Renal cortex interstitium (tissue), 11 donors: ENCODE measurements around the gene MYO10. TPM values are rescaled to one million over a fixed set of nuclear protein-coding genes. Genes with fewer than 3 reads are reported as not detected.

Experiments used
- DNase-seq, 11 donors: peaks; one replicate each; pipeline ENCODE4 v3.0.0-alpha.2; 2013; ENCODE audit warnings: low read depth in 9 of 11, low spot score in 4 of 11; ENCODE audit errors: extremely low read depth in 1 of 11
- polyA plus RNA-seq, 3 donors: library from polyadenylated mRNA; unstranded; fragments of 120-200 nt; gene quantifications; one replicate each; pipeline ENCODE4 v1.2.1, GENCODE V29; 2013; ENCODE audit not compliant: insufficient read length in 3 of 3

Gene MYO10
- polyA plus RNA-seq, 3 donors = 42.1 to 61.3 (median 45.7) TPM

DNA sequence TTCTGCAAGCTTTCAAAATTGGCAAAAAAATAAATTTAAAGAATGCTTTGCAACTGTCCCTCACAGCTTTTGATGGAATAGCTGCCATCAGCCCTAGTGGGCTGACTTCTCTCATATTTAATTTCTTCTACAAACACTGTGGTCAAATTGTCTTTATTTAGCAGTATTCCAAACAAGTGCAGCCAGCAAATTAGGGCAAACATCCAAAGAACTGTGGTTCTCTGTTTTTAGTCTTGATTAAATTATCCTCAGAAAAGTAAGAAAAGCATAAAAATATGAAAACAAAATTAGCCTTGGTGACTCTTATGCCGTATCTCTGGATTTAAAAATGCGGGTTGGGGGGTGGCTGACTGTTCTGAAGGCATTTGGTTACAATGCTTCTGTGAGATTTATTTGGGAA lies 223.5 kb downstream of the MYO10 start:
- no peak for DNase-seq

DNA sequence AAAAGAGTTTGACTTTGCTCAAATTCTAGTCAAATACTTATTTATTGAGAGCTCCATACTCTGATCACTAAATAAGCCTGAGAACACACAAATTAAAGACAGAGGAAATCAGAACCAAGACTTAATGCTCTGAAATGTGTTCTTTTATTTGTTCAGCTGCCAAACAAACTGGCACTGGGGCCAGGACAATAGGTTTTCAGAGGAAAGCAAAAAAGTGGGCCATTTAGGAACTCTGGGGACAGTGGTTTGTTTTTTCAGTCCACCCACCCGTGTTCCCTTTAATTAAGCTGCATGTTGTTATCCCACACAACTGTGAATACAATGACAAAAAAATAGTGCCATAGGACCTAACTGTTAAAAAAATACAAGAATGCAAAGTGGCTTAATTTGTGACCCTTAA lies 223.9 kb downstream of the MYO10 start:
- DNase-seq = no peak

DNA sequence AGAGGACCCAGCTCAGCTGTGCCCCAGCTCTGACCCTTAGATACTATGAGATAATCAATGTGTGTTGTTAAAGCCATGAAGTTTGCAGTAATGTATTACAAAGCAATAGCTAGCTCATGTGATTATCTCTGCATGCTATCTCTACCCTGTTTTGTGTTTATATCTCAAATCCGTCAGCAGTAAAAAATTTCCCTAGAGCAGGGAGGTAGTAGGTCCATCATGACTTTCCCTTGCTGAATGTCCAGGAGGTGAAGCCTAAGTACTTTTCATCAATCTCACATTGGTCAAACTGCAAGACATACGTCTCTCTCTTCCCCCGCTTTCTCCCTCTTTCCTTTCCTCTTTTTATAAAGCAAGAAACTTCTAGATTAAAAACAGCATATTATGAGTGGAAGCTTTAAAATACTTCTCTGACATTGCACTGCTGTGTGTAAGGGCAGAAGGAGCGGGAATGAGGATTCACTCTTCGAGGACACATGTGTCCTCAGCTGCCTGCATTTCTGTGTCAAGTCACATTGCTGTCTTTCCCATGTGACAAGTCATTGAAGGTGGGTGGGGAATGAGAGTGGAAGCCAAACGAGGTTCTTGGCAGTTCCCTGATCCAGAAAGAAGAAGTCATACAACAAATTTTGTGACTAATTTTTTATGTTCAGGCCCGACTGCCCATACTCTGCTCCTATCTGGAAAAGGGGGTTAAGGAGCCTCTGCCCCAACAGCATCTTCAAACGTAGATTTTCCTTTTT lies 226.2 kb downstream of the MYO10 start:
- no peak for DNase-seq

DNA sequence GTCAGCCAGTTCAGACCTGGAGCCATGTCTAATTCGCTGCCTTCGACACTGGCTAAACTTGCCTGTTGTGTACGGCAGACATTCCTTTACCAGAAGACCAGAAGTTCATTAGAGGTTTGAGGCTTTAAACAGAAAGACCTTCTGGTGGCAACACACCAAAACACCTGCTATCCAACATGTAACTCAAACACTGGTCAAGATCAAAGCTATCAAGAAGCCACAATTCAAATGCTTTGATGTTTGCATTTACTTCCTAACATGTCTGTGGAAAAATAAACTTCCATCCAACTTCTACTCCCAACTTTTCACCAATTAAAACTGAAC lies 228.3 kb downstream of the MYO10 start:
- DNase-seq = no peak

DNA sequence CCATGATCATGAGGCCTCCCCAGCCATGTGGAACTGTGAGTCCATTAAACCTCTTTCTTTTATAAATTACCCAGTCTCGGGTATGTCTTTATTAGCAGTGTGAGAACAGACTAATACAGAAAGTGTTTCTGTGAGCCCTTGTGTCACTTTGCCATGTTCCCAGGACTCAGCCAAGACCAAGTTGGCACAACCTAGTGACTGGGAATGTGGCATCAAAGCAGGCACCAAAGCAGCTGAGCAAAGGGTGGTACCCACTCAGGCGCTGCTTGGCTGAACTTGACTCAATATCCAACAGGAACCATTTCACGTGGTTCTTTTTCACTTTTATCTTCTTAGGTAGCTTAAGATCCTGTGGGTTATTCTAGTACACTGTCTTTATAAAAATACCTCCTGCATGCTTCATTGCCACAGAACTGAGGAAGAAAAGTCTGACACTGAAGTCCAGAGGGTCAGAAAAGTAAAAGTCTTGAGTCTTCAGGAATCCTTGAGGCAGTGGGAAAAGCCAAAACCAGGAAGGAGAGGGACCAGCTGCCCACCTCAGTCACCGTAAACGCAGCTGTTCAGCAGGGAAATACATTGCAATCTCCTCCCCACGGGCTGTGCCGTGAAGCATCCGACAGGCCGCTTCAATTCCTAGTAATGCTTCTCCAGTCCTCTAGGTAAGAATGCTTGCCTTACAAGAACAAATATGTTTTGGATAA lies 228.8 kb downstream of the MYO10 start:
- no peak for DNase-seq

DNA sequence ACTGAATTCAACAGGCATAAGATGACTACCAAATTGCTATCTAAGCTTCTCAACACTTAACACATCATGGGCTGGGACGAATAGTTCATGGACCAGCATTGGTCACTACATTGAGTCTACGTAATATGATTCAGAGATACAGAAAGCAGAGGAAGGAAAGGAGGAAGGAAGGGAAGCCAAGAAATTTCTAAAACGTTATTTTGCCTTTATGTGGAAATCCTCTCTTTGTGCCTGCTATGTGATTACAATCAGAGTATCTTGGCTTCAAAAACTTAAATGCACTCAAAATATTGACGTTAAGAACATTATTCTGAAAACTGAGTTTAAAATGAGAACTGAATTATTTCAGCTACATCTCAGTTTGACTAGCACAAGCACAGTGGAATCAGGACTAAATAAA lies 231.1 kb downstream of the MYO10 start:
- DNase-seq = no peak

DNA sequence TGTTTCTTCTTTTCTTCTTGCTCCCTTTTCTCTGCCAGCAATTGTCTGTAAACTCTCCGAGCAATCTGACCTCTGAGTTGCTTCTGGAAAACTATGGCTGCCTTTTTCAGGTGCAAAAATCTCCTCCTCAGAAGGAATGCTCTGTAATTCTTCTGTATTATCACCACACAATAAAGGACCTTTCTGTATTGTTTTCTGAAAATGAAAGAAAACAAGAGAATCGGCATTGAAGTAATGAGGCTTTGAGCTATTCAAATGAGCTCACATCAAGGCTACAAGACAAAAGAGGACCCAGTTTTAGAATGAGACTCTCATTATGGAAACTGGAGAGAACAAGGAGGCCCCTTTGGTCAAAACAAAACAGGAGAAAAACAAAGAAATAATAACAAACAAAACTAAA lies 233.1 kb downstream of the MYO10 start:
- DNase-seq = no peak

DNA sequence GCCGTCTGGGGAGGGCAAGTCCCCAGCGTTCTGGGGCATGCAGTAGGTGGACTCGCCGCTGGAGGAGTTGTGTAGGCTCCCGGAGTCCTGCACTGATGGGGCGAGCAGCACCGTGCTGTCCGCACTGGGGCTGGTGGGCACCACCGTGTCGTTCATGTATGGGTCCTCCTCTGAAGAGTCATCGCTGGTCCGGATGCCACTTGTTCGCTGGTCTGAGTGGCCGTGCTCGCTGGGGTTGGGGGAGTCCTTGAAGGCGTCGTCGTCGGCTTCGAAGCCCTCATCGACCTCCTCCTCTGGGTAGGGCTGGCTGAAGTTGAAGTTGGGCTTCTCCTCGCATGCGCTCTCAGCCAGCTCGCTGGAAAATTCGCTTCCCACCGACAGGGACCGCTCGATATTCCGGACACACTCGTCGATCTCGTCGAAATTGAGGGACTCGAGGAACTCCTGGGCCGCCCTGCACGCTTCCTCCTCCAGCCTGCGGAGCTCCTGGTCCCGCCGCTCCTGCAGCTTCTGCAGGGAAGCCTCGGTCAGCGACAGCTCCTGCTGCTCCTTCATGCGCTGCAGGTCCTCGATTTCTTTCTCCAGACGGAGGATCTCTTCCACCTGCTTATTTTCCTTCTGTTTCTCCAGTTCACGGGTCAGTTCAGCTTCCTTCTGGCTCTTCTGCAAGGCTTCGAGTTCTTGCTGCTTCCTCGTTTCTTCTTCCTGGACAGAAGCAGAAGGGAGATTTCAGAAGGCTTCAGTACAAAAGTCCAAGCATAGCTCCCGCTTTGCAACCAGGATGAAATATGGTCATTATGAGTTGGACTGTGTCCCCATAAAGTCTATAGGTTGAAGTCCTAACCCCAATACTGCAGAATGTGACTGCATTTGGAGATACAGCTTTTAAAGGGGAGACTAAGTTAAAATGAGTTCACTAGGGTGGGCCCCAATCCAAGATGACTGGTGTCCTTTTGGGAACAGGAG lies 234.7 kb downstream of the MYO10 start:
- DNase-seq = no peak

DNA sequence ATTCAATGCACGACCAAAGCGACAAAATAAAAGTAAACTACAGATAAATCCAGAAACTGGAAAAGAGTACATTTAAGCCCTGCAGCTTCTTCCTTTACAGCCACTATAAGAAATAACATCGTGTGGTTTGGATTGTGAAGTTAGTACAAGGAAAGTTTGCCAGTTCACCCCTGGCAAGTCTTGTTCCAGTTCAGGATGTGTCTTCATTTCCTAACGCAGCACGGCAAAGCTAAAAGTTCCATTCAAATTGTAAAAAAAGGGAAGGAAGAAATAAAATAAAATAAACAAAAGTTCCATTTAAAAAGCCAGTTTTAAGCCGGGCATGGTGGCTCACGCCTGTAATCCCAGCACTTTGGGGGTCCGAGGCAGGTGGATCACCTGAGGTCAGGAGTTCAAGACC lies 236.0 kb downstream of the MYO10 start:
- DNase-seq = no peak

DNA sequence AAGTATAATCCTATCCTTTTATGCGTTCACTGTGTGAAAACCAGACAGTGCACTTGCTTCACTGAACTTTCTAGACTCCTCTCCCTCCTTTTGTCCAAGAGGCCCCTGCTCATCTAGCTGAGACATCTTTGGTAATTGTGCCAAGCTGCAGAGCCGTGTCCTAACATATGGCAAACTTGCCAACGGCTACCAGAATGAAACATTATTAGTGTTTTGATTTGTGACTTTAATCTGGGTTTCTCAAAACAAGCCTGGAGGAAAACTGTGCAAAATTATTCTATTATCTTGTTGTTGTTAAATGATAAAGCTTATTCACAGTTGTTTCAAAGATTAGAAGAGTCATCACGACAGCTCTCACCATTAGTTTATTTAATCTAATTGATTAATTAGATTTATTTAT lies 240.3 kb downstream of the MYO10 start:
- no peak for DNase-seq

DNA sequence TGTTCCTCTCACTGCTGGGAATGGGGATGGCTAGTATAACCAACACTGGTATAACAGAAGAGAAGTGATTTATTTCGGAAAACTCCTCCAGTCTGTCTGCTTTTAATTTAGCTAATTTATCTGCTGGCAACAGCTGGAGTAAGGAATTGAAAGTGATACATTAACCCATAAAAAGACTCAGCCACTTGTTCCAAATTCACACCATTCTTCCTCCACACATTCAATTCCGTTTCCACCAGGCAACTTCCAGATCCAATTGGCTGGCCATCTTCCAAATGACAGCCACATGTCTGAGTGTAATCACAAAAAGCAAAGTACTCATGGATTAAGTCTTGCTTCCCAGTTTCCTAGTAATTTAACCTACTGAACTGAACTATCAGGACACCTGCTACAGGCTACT lies 242.2 kb downstream of the MYO10 start:
- no peak for DNase-seq

DNA sequence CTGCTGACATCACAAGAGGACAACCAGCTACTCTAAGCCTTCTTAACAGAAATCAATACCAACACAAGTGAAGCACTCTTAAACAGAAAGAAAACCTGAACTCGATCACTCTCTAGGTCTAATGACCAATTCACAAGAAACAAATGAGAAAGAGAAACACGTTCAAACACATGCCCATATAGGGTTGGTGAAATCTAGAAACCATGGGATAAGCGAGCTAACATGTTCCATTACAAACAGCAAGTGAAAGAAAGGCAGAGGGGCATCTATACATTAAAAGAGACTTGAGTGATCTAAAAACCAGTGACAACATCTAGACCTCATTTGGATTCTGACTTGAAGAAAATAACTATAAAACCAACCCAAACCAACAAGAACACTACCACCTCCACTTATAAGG lies 244.4 kb downstream of the MYO10 start:
- DNase-seq = no peak

DNA sequence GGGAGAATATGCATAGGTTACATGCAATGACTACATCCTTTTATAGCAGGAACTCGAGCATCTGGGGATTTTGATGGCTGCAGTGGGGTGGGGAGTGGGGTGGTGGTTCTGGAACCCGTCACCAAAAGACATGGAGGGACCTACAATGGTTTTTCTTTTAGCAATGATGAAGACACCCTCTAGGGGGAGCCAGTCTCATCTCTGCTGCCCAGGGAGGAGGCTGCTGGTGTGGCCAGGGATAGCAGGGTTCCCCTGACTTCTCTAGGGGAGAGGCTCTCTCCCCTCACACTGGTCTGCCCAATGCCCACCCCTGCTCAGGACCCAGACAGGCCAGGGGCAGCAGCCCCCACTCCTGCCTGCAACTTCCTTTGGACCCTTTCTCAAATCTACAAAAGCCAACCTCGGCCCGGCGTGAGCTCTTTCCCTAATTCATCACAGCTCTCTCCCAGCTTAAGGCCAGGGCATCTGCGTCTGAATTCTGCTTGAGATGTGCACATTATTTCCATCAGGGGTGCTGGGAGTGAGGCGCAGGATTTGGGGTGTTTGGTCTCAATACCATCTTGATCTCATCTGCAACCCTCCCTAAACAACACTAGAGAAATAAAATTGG lies 245.7 kb downstream of the MYO10 start:
- no peak for DNase-seq

DNA sequence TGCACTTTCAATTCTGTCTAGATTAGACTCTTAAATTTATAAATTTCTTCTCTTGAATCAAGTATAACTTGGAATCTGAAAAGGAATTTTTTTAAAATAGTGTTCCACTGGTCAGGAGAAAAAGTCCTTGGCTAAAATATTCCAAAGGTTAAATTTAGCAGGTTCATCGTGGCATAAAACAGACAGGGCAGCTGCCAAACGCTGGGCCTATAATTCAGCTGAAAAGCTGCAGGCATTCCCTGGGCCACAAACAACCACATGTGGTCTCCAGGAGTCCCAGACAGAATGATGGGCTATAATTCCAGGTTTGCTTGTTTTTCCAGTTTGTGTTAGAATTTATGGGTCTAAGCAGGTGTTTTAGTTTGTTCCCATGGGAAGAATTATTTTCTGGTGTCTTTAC lies 248.2 kb downstream of the MYO10 start:
- DNase-seq = no peak

DNA sequence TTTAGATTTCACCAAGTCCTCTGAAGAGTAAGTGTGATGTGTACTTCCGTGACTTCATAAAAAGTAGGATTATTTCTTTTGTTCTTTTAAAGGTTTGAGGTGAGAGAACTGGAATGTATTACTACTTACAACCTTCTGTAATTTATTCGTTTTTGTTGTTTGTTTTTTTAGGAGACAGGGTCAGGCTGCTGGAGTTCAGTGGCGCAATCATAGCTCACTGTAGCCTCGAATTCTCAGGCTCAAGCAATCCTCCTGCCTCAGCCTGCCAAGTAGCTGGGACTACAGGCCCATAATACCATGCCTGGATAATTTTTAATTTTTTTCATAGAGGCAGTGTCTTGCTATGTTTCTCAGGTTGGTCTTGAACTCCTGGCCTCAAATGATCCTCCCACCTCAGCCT lies 251.0 kb downstream of the MYO10 start:
- no peak for DNase-seq

DNA sequence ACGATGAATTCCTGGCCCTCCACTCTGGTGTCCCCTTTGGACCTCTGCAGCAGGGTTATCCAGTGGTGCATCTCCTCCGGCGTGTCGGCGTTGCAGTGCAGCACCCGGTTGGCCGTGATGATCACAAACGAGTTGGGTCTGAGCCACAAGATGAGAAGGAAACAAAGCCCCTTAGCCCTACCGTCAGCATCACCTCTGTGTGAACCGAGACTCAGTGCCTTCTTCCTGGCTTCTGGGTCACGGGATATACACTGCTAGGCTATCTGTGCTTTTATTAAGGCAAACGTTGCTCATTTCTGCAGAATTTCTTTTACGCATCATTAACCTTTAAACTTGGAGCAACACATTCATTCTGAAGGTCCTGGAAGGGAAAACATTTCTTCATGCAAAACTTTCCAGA lies 254.2 kb downstream of the MYO10 start:
- no peak for DNase-seq

DNA sequence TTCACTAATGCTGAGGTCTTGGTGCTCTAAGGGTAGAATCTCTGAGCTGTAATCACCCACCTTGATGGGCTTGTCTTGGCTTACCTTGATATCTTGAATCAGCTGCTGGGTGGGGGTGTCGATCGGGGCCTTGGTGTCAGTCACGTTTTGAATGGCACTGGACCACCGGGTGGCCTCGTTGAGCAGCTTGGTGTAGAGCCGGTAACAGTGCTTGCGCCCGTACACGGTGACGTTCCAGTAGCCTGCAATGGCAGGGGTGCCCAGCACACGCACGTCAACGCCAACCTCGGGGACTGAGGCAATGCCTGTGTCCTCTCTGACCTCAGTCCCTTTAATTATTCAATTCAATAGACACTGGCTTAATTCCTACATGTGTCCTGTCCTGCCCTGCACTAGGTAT lies 256.2 kb downstream of the MYO10 start:
- no peak for DNase-seq

DNA sequence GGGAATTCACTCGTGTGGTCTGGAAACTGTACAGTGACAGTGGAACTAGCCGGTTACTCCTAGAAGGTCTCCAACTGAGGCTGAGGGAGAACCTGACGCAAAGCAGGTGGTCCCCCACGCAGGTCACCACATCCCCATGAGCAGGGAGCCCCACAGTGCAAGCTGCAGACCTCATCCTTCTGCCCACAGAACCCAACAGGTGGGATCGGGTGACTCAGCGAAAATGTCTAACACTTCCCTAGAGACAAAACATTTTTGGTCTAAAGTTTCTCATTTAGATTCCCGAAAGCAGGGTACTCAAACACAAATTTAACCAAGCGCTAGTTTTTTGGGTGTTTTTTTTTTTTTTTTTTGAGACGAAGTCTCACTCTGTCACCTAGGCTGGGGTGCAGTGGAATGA lies 256.9 kb downstream of the MYO10 start:
- DNase-seq = no peak

DNA sequence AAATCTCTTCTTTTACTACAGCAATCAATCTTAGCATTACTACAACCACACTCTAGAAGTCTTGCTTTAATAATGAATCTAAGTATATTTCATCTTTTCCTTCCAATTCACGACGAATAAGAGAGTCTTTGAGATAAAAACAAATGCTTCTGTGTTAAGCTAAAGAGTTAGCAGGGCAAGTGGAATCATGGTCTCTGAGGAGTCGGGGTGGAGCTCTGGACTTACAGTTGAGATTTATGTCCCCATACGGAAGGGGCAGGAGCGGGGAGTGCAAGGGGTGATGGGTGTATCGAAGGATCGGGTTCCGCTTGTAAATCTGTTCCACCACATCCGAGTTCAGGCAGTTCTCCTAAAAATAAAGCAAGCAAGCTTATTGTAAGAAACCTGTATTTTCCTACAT lies 260.3 kb downstream of the MYO10 start:
- DNase-seq = peak in 4 of 11 donors; percentile 46 to 70 (median 57)

DNA sequence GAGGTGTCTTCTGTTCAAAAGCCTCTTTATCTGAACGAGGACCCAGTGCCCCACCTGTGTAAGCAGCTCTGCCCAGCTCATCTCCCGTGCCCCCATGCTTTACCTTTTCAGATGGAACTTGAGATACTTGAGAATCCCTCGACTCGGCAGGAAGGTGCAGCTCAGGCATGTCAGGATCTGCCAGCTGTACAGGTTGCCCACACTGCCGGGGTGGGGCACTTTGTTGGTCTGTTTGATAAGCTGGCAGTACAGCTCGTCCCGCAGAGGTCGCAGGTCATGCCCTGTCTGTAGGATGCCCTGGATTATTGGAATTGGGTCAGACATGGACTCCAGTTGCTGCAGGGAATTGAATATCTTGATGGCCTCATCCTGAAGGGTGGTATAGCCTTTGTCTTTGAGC lies 261.3 kb downstream of the MYO10 start:
- DNase-seq = no peak
